GM18502 (cell line): ENCODE measurements around the gene NBAS.
"Not testable (repeated sequence)": the region's sequence is repeated elsewhere in the genome, so short reads cannot be mapped to it uniquely, and the experiment has no call there.

ENCODE experiments used
- ATAC-seq: cut with Tn5 transposase; IDR thresholded peaks from one replicate; pipeline ENCODE4 v1.9.1; 2021; ENCODE audit warnings: mild to moderate bottlenecking; ENCODE audit not compliant: unreplicated experiment, poor library complexity

Gene NBAS

GRCh38 chr2:15432642-15433256, 128.4 kb downstream of the NBAS start:
- ATAC-seq = no peak

GRCh38 chr2:15429032-15429431, 132.1 kb downstream of the NBAS start:
- ATAC-seq = no peak

GRCh38 chr2:15427987-15428386, 133.1 kb downstream of the NBAS start:
- no peak for ATAC-seq

- ATAC-seq = no peak
Measured at GRCh38 chr2:15426606-15427005, 134.5 kb downstream of the NBAS start.

- ATAC-seq = no peak
Measured at GRCh38 chr2:15425712-15426111, 135.4 kb downstream of the NBAS start.

- ATAC-seq = no peak
Measured at GRCh38 chr2:15421753-15422152, 139.4 kb downstream of the NBAS start.

- ATAC-seq = no peak
Measured at GRCh38 chr2:15415748-15416147, 145.4 kb downstream of the NBAS start.

- ATAC-seq = no peak
Measured at GRCh38 chr2:15412779-15413178, 148.4 kb downstream of the NBAS start.

- no peak for ATAC-seq
Measured at GRCh38 chr2:15412309-15412708, 148.8 kb downstream of the NBAS start.

GRCh38 chr2:15410884-15411283, 150.2 kb downstream of the NBAS start:
- no peak for ATAC-seq

GRCh38 chr2:15408759-15409158, 152.4 kb downstream of the NBAS start:
- no peak for ATAC-seq

GRCh38 chr2:15407666-15408065, 153.5 kb downstream of the NBAS start:
- ATAC-seq = no peak

GRCh38 chr2:15404511-15404910, 156.6 kb downstream of the NBAS start:
- not testable (repeated sequence) for ATAC-seq

- no peak for ATAC-seq
Measured at GRCh38 chr2:15400240-15400826, 160.8 kb downstream of the NBAS start.

GRCh38 chr2:15399241-15399640, 161.9 kb downstream of the NBAS start:
- ATAC-seq = no peak

- ATAC-seq = no peak
Measured at GRCh38 chr2:15391751-15392150, 169.4 kb downstream of the NBAS start.

GRCh38 chr2:15389895-15390294, 171.2 kb downstream of the NBAS start:
- ATAC-seq = no peak

GRCh38 chr2:15389326-15389700, 171.8 kb downstream of the NBAS start:
- no peak for ATAC-seq

- no peak for ATAC-seq
Measured at GRCh38 chr2:15388406-15389325, 172.5 kb downstream of the NBAS start.

- ATAC-seq = no peak
Measured at GRCh38 chr2:15385184-15385583, 175.9 kb downstream of the NBAS start.

GRCh38 chr2:15383695-15384350, 177.3 kb downstream of the NBAS start:
- no peak for ATAC-seq
